ENCODE data around the gene EPHX1. TPM values are rescaled to one million over a fixed set of nuclear protein-coding genes. Genes with fewer than 3 reads are reported as not detected.

EPHX1 gene
- total and polyA plus RNA-seq, 2 donors (not counting 1 experiment from before 2014, with no cell fraction given), result 0.75 to 4.2 TPM

GRCh38 chr1:225860107-225860506 lies 50.2 kb downstream of the EPHX1 start:
- Mint-ChIP-seq H3K4me1 (peaks cover 11% of the 10 kb centered on the region), H3K27ac (no peak overlapping the region), H3K4me3 (no peak overlapping the region), H3K9me3 (ENCODE audit: insufficient read depth) (no peaks in the 10 kb centered on the region), H3K27me3 (no peaks in the 10 kb centered on the region)
- Histone ChIP-seq H3K9me3 (ENCODE audit: control extremely low read depth in 1 of 3, control insufficient read depth in 2 of 3, insufficient read depth in 1 of 3, low read length in 2 of 3) (no peaks in the 10 kb centered on the region), H3K4me2 (replicated peaks; ENCODE audit: low read depth, low read length, poor library complexity, severe bottlenecking) (no peak overlapping the region), H3K4me1 (ENCODE audit: control insufficient read depth in 2 of 2, insufficient read depth in 2 of 2, low read length in 2 of 2) (peaks cover 7 to 10% of the 10 kb centered on the region in 2 donors), H3K36me3 (replicated peaks in 1 of 2; ENCODE audit: control extremely low read depth in 1 of 2, control insufficient read depth in 1 of 2, extremely low read depth in 1 of 2, insufficient read depth in 2 of 2, low read length in 1 of 2) (peaks cover 8 to 80% of the 10 kb centered on the region in 2 experiments), H3K9ac (ENCODE audit: low read length) (no peak overlapping the region), H3K4me3 (ENCODE audit: control extremely low read depth in 1 of 5, extremely low read depth in 1 of 5, insufficient read depth in 1 of 5, low read depth in 2 of 5, low read length in 4 of 5) (no peak overlapping the region), H3K27me3 (replicated peaks in 1 of 4; ENCODE audit: control extremely low read depth in 1 of 4, control insufficient read depth in 3 of 4, insufficient read depth in 4 of 4, low read length in 3 of 4) (no peaks in the 10 kb centered on the region), H4K20me1 (ENCODE audit: control insufficient read depth, insufficient read depth, low read length, poor library complexity, severe bottlenecking) (peaks cover 8% of the 10 kb centered on the region), H3K79me2 (ENCODE audit: control insufficient read depth, insufficient read depth, low read length) (no peaks in the 10 kb centered on the region), H3K27ac (ENCODE audit: low read length in 2 of 2) (no peak overlapping the region), H2AFZ (ENCODE audit: insufficient read depth, low read depth, low read length, poor library complexity, severe bottlenecking) (no peak overlapping the region)
- intact Hi-C loops (cut with micrococcal nuclease), result no loop called here
- WGBS (ENCODE audit: insufficient coverage), result 100% methylated on average over 4 of the region's 5 CpGs
- DNase-seq, result no peak
- TF ChIP-seq, protein P1, sequence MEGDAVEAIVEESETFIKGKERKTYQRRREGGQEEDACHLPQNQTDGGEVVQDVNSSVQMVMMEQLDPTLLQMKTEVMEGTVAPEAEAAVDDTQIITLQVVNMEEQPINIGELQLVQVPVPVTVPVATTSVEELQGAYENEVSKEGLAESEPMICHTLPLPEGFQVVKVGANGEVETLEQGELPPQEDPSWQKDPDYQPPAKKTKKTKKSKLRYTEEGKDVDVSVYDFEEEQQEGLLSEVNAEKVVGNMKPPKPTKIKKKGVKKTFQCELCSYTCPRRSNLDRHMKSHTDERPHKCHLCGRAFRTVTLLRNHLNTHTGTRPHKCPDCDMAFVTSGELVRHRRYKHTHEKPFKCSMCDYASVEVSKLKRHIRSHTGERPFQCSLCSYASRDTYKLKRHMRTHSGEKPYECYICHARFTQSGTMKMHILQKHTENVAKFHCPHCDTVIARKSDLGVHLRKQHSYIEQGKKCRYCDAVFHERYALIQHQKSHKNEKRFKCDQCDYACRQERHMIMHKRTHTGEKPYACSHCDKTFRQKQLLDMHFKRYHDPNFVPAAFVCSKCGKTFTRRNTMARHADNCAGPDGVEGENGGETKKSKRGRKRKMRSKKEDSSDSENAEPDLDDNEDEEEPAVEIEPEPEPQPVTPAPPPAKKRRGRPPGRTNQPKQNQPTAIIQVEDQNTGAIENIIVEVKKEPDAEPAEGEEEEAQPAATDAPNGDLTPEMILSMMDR (IDR thresholded peaks at IDR 0.05), result no peak
- TF ChIP-seq EZH2 (IDR thresholded peaks at IDR 0.05; ENCODE audit: borderline replicate concordance, insufficient read depth, low read depth, low read length, poor library complexity, severe bottlenecking), result no peak
- ChIA-PET CTCF (interaction anchor here (1.7 kb wide), 1 partner anchor 17 kb away, joined by 5 read pairs; no protein-coding TSS in a partner anchor), POLR2A (no interaction called here)
- ATAC-seq (ENCODE audit: low read depth), result no peak

DNA sequence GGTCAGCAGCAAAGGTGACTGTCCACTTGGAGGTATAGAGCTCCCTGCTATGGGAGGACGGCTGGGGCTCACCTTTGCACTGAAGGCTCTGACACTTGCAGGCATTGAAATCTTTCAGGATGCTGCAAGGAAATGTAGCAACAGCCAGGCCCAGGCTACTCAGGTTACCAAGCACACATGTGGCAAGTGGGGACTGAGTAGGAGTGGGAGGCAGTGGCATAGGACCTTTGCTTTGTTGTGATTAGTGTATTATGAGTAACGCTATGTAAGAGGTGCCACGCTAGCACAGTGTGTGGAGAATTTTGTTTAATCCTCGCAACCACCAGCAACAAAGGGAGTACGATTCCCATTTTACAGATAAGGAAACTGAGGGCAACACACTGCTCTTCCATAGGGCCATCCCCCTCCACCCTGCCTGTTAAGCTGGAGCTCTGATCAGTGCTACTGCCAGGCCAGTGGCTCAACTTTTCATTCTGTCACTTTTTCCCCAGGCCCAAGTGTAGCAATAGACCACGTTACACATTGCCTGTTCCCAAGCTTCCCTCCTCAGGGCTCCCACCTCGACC lies 51.0 kb downstream of the EPHX1 start:
- intact Hi-C loops (cut with micrococcal nuclease), result no loop called here
- H3K4me3 ChIP-seq (ENCODE audit: control extremely low read depth in 1 of 5, extremely low read depth in 1 of 5, insufficient read depth in 1 of 5, low read depth in 2 of 5, low read length in 4 of 5), result no peak overlapping the region
- H3K79me2 ChIP-seq (ENCODE audit: control insufficient read depth, insufficient read depth, low read length), result no peaks in the 10 kb centered on the region
- H3K4me1 Mint-ChIP-seq, result peaks cover 7% of the 10 kb centered on the region
- H2AFZ ChIP-seq (ENCODE audit: insufficient read depth, low read depth, low read length, poor library complexity, severe bottlenecking), result no peak overlapping the region
- H3K27me3 ChIP-seq (replicated peaks in 1 of 4; ENCODE audit: control extremely low read depth in 1 of 4, control insufficient read depth in 3 of 4, insufficient read depth in 4 of 4, low read length in 3 of 4), result no peaks in the 10 kb centered on the region
- WGBS (ENCODE audit: insufficient coverage), result 96% methylated on average over 5 of the region's 7 CpGs
- H3K27ac ChIP-seq (ENCODE audit: low read length in 2 of 2), result no peak overlapping the region
- H3K9me3 Mint-ChIP-seq (ENCODE audit: insufficient read depth), result no peaks in the 10 kb centered on the region
- H3K4me1 ChIP-seq (ENCODE audit: control insufficient read depth in 2 of 2, insufficient read depth in 2 of 2, low read length in 2 of 2), result peaks cover 5 to 10% of the 10 kb centered on the region in 2 donors
- peaks cover 8 to 83% of the 10 kb centered on the region in 2 experiments for H3K36me3 ChIP-seq (replicated peaks in 1 of 2; ENCODE audit: control extremely low read depth in 1 of 2, control insufficient read depth in 1 of 2, extremely low read depth in 1 of 2, insufficient read depth in 2 of 2, low read length in 1 of 2)
- no peak overlapping the region for H3K9ac ChIP-seq (ENCODE audit: low read length)
- no peak for ATAC-seq (ENCODE audit: low read depth)
- POLR2A ChIA-PET, result interaction anchor here (0.6 kb wide), 1 partner anchor 45 kb away, joined by 12 read pairs; no protein-coding TSS in a partner anchor
- no peaks in the 10 kb centered on the region for H3K27me3 Mint-ChIP-seq
- no peaks in the 10 kb centered on the region for H3K9me3 ChIP-seq (ENCODE audit: control extremely low read depth in 1 of 3, control insufficient read depth in 2 of 3, insufficient read depth in 1 of 3, low read length in 2 of 3)
- TF ChIP-seq EZH2 (IDR thresholded peaks at IDR 0.05; ENCODE audit: borderline replicate concordance, insufficient read depth, low read depth, low read length, poor library complexity, severe bottlenecking), result no peak
- TF ChIP-seq, protein P1 (IDR thresholded peaks at IDR 0.05), result no peak
- CTCF ChIA-PET, result interaction anchor here (1.7 kb wide), 1 partner anchor 16 kb away, joined by 5 read pairs; no protein-coding TSS in a partner anchor
- H3K4me2 ChIP-seq (replicated peaks; ENCODE audit: low read depth, low read length, poor library complexity, severe bottlenecking), result no peak overlapping the region
- H3K27ac Mint-ChIP-seq, result no peak overlapping the region
- H4K20me1 ChIP-seq (ENCODE audit: control insufficient read depth, insufficient read depth, low read length, poor library complexity, severe bottlenecking), result peaks cover 15% of the 10 kb centered on the region
- DNase-seq, result no peak
- no peak overlapping the region for H3K4me3 Mint-ChIP-seq
